Activated T-cell treated with anti-CD3 and anti-CD28 coated beads, Interleukin-2, amount 50 U/mL, for 48 hours (primary cell): ENCODE results near the gene SYT11.
"Not testable (repeated sequence)": the region's sequence is repeated elsewhere in the genome, so short reads cannot be mapped to it uniquely, and the experiment has no call there.

Experiments
- DNase-seq, 2 experiments: peaks; one replicate each; pipeline ENCODE4 v3.0.0-alpha.2; 2020

Gene SYT11

GRCh38 chr1:155861896-155862295 lies 2.5 kb downstream of the SYT11 start:
- DNase-seq, result no peak

- DNase-seq, result no peak
Measured at GRCh38 chr1:155864393-155864792, 5.0 kb downstream of the SYT11 start.

- no peak for DNase-seq
Measured at GRCh38 chr1:155867766-155868165, 8.4 kb downstream of the SYT11 start.

GRCh38 chr1:155871390-155871789 lies 12.0 kb downstream of the SYT11 start:
- DNase-seq, result no peak

GRCh38 chr1:155872527-155872926 lies 13.2 kb downstream of the SYT11 start:
- no peak for DNase-seq

- DNase-seq, result no peak
Measured at GRCh38 chr1:155873860-155874259, 14.5 kb downstream of the SYT11 start.

- DNase-seq, result no peak
Measured at GRCh38 chr1:155877945-155878344, 18.6 kb downstream of the SYT11 start.

- no peak for DNase-seq
Measured at GRCh38 chr1:155880251-155880650, 20.9 kb downstream of the SYT11 start.

GRCh38 chr1:155880950-155881349 lies 21.6 kb downstream of the SYT11 start:
- no peak for DNase-seq

GRCh38 chr1:155882235-155882634 lies 22.9 kb downstream of the SYT11 start:
- no peak for DNase-seq

GRCh38 chr1:155882766-155883165 lies 23.4 kb downstream of the SYT11 start:
- no peak for DNase-seq

- DNase-seq, result no peak
Measured at GRCh38 chr1:155884031-155884960, 24.9 kb downstream of the SYT11 start.

GRCh38 chr1:155884982-155885381 lies 25.6 kb downstream of the SYT11 start:
- no peak for DNase-seq

- no peak for DNase-seq
Measured at GRCh38 chr1:155888481-155888880, 29.1 kb downstream of the SYT11 start.

- no peak for DNase-seq
Measured at GRCh38 chr1:155889566-155889965, 30.2 kb downstream of the SYT11 start.

GRCh38 chr1:155890251-155890650 lies 30.9 kb downstream of the SYT11 start:
- no peak for DNase-seq

- DNase-seq, result no peak
Measured at GRCh38 chr1:155892796-155893195, 33.4 kb downstream of the SYT11 start.

GRCh38 chr1:155893389-155894142 lies 34.2 kb downstream of the SYT11 start:
- DNase-seq, result peak in 1 of 2 experiments; percentile 24

GRCh38 chr1:155895617-155896016 lies 36.2 kb downstream of the SYT11 start:
- DNase-seq, result not testable (repeated sequence)

GRCh38 chr1:155896476-155896875 lies 37.1 kb downstream of the SYT11 start:
- DNase-seq, result not testable (repeated sequence)

GRCh38 chr1:155897746-155898145 lies 38.4 kb downstream of the SYT11 start:
- no peak for DNase-seq

GRCh38 chr1:155898888-155899287 lies 39.5 kb downstream of the SYT11 start:
- no peak for DNase-seq

GRCh38 chr1:155899683-155900082 lies 40.3 kb downstream of the SYT11 start:
- DNase-seq, result no peak

- no peak for DNase-seq
Measured at GRCh38 chr1:155900161-155900560, 40.8 kb downstream of the SYT11 start.
